ENCODE data around the gene BEST4. TPM values are rescaled to one million over a fixed set of nuclear protein-coding genes. Genes with fewer than 3 reads are reported as not detected.

Gene BEST4
- total RNA-seq, 1 experiment from 2014 or later: 1.3 TPM

DNA sequence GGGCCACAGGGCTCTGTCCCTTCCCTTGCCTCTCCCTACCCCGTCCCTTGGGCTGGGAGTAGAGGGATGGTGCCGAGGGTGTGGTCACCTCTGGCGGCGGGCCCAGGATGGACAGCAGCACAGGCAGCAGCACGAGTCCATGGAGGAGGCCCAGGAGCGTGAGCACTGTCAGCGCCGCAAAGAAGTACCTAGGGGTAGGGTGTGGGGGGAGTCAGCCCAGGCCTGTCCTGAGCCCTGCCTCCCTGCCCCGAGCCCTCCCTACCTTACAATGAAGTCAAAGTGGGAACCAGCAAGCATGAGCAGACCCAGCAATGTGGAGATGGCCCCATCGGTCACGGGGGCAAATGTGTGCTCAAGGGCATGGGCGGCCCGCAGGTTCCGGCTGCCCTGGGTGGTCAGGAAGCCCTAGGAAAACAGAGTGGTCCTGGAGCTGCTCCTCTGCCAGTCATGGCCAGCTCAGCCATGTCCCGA is 35.0 kb upstream of the BEST4 start:
- DNase-seq: no peak
- peaks cover 14% of the 10 kb centered on the region for H3K4me1 ChIP-seq (replicated peaks; ENCODE audit: insufficient read depth)
- H3K4me3 ChIP-seq: no peak overlapping the region
- no peak overlapping the region for H3K27ac ChIP-seq
- ChIA-PET CTCF (interaction anchor here (1.1 kb wide), 1 partner anchor 30 kb away, joined by 3 read pairs; no protein-coding TSS in a partner anchor), POLR2A (ENCODE audit: unreplicated experiment) (no interaction called here)
- intact Hi-C loops (cut with micrococcal nuclease; ENCODE audit: unreplicated experiment): no loop called here
- no peak overlapping the region for H2AFZ ChIP-seq
- no peak overlapping the region for H3K4me2 ChIP-seq
- TF ChIP-seq EZH2 (IDR thresholded peaks at IDR 0.05; ENCODE audit: low read depth) (no peak), CTCF (conservative IDR thresholded peaks at IDR 0.05) (no peak)
- H3K27me3 ChIP-seq (ENCODE audit: insufficient read depth, low read depth): no peaks in the 10 kb centered on the region
- no peaks in the 10 kb centered on the region for H4K20me1 ChIP-seq (ENCODE audit: insufficient read depth)
- no peaks in the 10 kb centered on the region for H3K9me3 ChIP-seq (ENCODE audit: insufficient read depth, low read depth)
- peaks cover 25% of the 10 kb centered on the region for H3F3A ChIP-seq (ENCODE audit: insufficient read depth, low read depth)
- H3K79me2 ChIP-seq (ENCODE audit: low read depth): no peaks in the 10 kb centered on the region
- no peaks in the 10 kb centered on the region for H3K36me3 ChIP-seq (ENCODE audit: low read depth)
- H3K9me2 ChIP-seq (ENCODE audit: insufficient read depth): no peaks in the 10 kb centered on the region
- no TSS peak for BruUV-seq (replicated peaks)

GRCh38 chr1:44822131-44822701 is 34.2 kb upstream of the BEST4 start:
- POLR2A ChIA-PET (ENCODE audit: unreplicated experiment): interaction anchor here (0.6 kb wide), 1 partner anchor 47 kb away, joined by 4 read pairs; no protein-coding TSS in a partner anchor
- DNase-seq: no peak

DNA sequence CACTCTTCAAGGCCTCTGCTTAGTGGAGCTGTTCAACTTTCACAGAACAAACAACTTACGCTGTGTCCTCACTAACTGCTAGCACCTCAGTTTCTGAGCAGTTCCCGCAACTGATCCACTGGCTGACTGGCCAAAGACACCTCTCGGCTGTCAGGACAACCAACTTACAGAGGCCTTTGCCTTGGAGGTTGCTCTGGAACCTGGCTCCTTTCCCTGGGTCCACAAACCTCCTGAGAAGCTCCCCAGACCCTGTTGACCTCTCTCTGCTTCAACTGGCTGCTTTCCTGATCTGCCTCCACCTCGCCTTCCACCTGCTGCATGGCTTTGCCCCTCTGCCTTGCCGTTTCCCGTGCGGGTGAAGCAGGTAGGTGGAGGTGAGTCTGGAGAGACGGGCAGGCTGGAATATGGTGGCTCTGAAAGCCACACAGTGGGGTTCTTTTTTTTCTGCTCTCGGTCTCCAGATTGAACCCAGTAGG is 33.3 kb upstream of the BEST4 start:
- no peak for DNase-seq
- no peaks in the 10 kb centered on the region for H4K20me1 ChIP-seq (ENCODE audit: insufficient read depth)
- no peak overlapping the region for H2AFZ ChIP-seq
- no peak overlapping the region for H3K4me2 ChIP-seq
- no peaks in the 10 kb centered on the region for H3K79me2 ChIP-seq (ENCODE audit: low read depth)
- TF ChIP-seq CTCF (conservative IDR thresholded peaks at IDR 0.05) (no peak), EZH2 (IDR thresholded peaks at IDR 0.05; ENCODE audit: low read depth) (no peak)
- peaks cover 16% of the 10 kb centered on the region for H3K4me1 ChIP-seq (replicated peaks; ENCODE audit: insufficient read depth)
- H3K4me3 ChIP-seq: no peak overlapping the region
- H3F3A ChIP-seq (ENCODE audit: insufficient read depth, low read depth): peaks cover 28% of the 10 kb centered on the region
- no peak overlapping the region for H3K27ac ChIP-seq
- no peaks in the 10 kb centered on the region for H3K9me3 ChIP-seq (ENCODE audit: insufficient read depth, low read depth)
- ChIA-PET POLR2A (ENCODE audit: unreplicated experiment) (interaction anchor here (0.6 to 1.1 kb wide), 3 partner anchors 21 to 78 kb away, joined by 5 to 16 read pairs (median 7); partner anchors contain the start of gene PLK3), CTCF (interaction anchor here (0.6 kb wide), 2 partner anchors 10 to 36 kb away, joined by 3 to 5 read pairs; no protein-coding TSS in a partner anchor)
- intact Hi-C loops (cut with micrococcal nuclease; ENCODE audit: unreplicated experiment): no loop called here
- no TSS peak for BruUV-seq (replicated peaks)
- no peaks in the 10 kb centered on the region for H3K9me2 ChIP-seq (ENCODE audit: insufficient read depth)
- H3K27me3 ChIP-seq (ENCODE audit: insufficient read depth, low read depth): no peaks in the 10 kb centered on the region
- H3K36me3 ChIP-seq (ENCODE audit: low read depth): no peaks in the 10 kb centered on the region

More at GRCh38 chr1:44822131-44822701, 34.2 kb upstream of the BEST4 start:
- H3F3A ChIP-seq (ENCODE audit: insufficient read depth, low read depth): peaks cover 28% of the 10 kb centered on the region
- H2AFZ ChIP-seq: no peak overlapping the region
- no peaks in the 10 kb centered on the region for H3K9me3 ChIP-seq (ENCODE audit: insufficient read depth, low read depth)
- H3K79me2 ChIP-seq (ENCODE audit: low read depth): no peaks in the 10 kb centered on the region
- H3K4me2 ChIP-seq: no peak overlapping the region
- no peak overlapping the region for H3K27ac ChIP-seq
- no TSS peak for BruUV-seq (replicated peaks)
- H4K20me1 ChIP-seq (ENCODE audit: insufficient read depth): no peaks in the 10 kb centered on the region
- no peaks in the 10 kb centered on the region for H3K9me2 ChIP-seq (ENCODE audit: insufficient read depth)
- CTCF ChIA-PET: interaction anchor here (0.6 to 1.1 kb wide), 2 partner anchors 29 to 457 kb away, joined by 3 read pairs; no protein-coding TSS in a partner anchor
- no peak overlapping the region for H3K4me3 ChIP-seq
- H3K27me3 ChIP-seq (ENCODE audit: insufficient read depth, low read depth): no peaks in the 10 kb centered on the region
- intact Hi-C loops (cut with micrococcal nuclease; ENCODE audit: unreplicated experiment): no loop called here
- H3K4me1 ChIP-seq (replicated peaks; ENCODE audit: insufficient read depth): peaks cover 16% of the 10 kb centered on the region
- TF ChIP-seq CTCF (conservative IDR thresholded peaks at IDR 0.05) (no peak), EZH2 (IDR thresholded peaks at IDR 0.05; ENCODE audit: low read depth) (no peak)
- H3K36me3 ChIP-seq (ENCODE audit: low read depth): no peaks in the 10 kb centered on the region

Data from PC-9 (cell line).